ENCODE results near the gene KLHL7. TPM values are rescaled to one million over a fixed set of nuclear protein-coding genes. Genes with fewer than 3 reads are reported as not detected.

KLHL7 gene
- total and polyA plus RNA-seq, 2 donors (not counting 3 experiments of a cell fraction or from before 2014, with no cell fraction given), result 21.3 to 32.1 TPM

- H3K36me3 ChIP-seq (ENCODE audit: control insufficient read depth in 2 of 2, extremely low read depth in 1 of 2, insufficient read depth in 2 of 2, low read length in 2 of 2), result no peaks in the 10 kb centered on the region
- no peak for FAIRE-seq
- dilution Hi-C loops (cut with MboI; ENCODE audit: extremely low pct_ligation_motif_present, low sequenced_read_pairs), result no loop called here
- H3K79me2 ChIP-seq (ENCODE audit: control insufficient read depth, insufficient read depth, low read length), result peaks cover 26% of the 10 kb centered on the region
- BruUV-seq (replicated peaks), result no TSS peak
- ChIA-PET CTCF (interaction anchor here (1.6 kb wide), 1 partner anchor 32 kb away, joined by 3 read pairs; no protein-coding TSS in a partner anchor), POLR2A (no interaction called here)
- peaks cover 8% of the 10 kb centered on the region for H3K4me1 ChIP-seq (ENCODE audit: control insufficient read depth, extremely low read depth, insufficient read depth, low read length)
- H3K9me1 ChIP-seq (replicated peaks; ENCODE audit: control insufficient read depth, extremely low read depth, insufficient read depth, low read length), result no peaks in the 10 kb centered on the region
- H3K4me2 ChIP-seq (ENCODE audit: insufficient read depth, low read length), result no peak overlapping the region
- no peak overlapping the region for H2AFZ ChIP-seq (ENCODE audit: low read depth, low read length)
- TF ChIP-seq POLR2AphosphoS5 (IDR thresholded peaks at IDR 0.05; ENCODE audit: insufficient read depth, low read depth, low read length) (no peak), MYC (IDR thresholded peaks at IDR 0.05; ENCODE audit: low read depth, low read length) (no peak), MAX (IDR thresholded peaks at IDR 0.05; ENCODE audit: insufficient read depth, insufficient read length) (no peak), POLR2A (IDR thresholded peaks at IDR 0.05; ENCODE audit: low read depth, low read length) (no peak), CTCF (IDR thresholded peaks at IDR 0.05; ENCODE audit: extremely low read depth in 1 of 2, insufficient read depth in 1 of 2, low read depth in 1 of 2, low read length in 2 of 2) (no peak), GATA2 (IDR thresholded peaks at IDR 0.05; ENCODE audit: insufficient read depth, insufficient read length, low read depth, low read length) (no peak), EZH2 (IDR thresholded peaks at IDR 0.05; ENCODE audit: borderline replicate concordance, low read depth, low read length, severe bottlenecking) (no peak), JUN (IDR thresholded peaks at IDR 0.05; ENCODE audit: borderline replicate concordance, insufficient read depth, insufficient read length, low read depth) (no peak), FOS (IDR thresholded peaks at IDR 0.05; ENCODE audit: borderline replicate concordance, insufficient read depth, low read length) (no peak)
- DNase-seq (ENCODE audit: low read depth, low spot score), result no peak
- H3K27ac ChIP-seq (ENCODE audit: insufficient read depth, low read depth, low read length), result no peak overlapping the region
- H3K4me3 ChIP-seq (replicated peaks in 1 of 3; ENCODE audit: insufficient read depth in 1 of 3, low read depth in 1 of 3, low read length in 3 of 3), result no peak overlapping the region
- no peak overlapping the region for H3K9ac ChIP-seq (replicated peaks; ENCODE audit: extremely low read depth, insufficient read depth, low read length)
- intact Hi-C loops (cut with micrococcal nuclease), result no loop called here
- H3K9me3 ChIP-seq (replicated peaks; ENCODE audit: control insufficient read depth, insufficient read depth, low read length), result no peaks in the 10 kb centered on the region
- H4K20me1 ChIP-seq (replicated peaks; ENCODE audit: control insufficient read depth, extremely low read depth, insufficient read depth, low read length), result no peaks in the 10 kb centered on the region
- H3K27me3 ChIP-seq (ENCODE audit: control insufficient read depth in 2 of 2, insufficient read depth in 2 of 2, low read length in 2 of 2), result no peaks in the 10 kb centered on the region
These were observed 12.3 kb downstream of the KLHL7 start for GRCh38 chr7:23117841-23118240.
